ENCODE results near the gene LYST. TPM values are rescaled to one million over a fixed set of nuclear protein-coding genes. Genes with fewer than 3 reads are reported as not detected.

Gene LYST
- total and polyA plus RNA-seq, 2 of the 4 experiments (the other 2 are of a cell fraction) = 2.2 to 7.2 TPM

DNA sequence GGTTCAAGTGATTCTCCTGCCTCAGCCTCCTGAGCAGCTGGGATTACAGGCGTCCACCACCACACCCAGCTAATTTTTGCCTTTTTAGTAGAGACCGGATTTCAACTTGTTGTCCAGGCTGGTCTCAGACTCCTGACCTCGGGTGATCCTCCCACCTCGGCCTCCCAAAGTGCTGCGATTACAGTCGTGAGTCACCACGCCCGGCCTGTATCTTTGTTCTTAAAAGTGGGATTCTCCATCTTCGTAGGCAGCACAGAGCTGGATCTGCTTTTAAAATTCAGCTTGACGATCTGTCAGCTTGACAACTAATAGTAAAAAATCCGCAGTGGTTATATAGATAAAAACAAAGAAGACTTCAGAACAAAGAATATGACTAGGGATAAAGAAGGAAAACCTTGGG lies 214.3 kb downstream of the LYST start:
- CTCF ChIA-PET = no interaction called here
- no peak overlapping the region for H2BK5ac ChIP-seq (ENCODE audit: low read depth, low read length, poor library complexity, severe bottlenecking)
- no TSS peak for BruUV-seq (replicated peaks)

More for the DNA sequence above, 214.3 kb downstream of the LYST start:
- no peak overlapping the region for H3K23ac ChIP-seq (ENCODE audit: low read depth, low read length)
- H3K4me2 ChIP-seq (ENCODE audit: low read depth, low read length) = no peak overlapping the region
- ATAC-seq (ENCODE audit: low read depth) (no peak), DNase-seq (no peak)
- H4K5ac ChIP-seq (ENCODE audit: low read depth, low read length) = no peak overlapping the region
- H3K9ac ChIP-seq (ENCODE audit: low read depth, low read length) = no peak overlapping the region
- H3K14ac ChIP-seq (replicated peaks; ENCODE audit: low read depth, low read length) = no peak overlapping the region
- no peak overlapping the region for H3K18ac ChIP-seq (ENCODE audit: low read depth, low read length)
- H3K27ac ChIP-seq (ENCODE audit: insufficient read depth, low read length) = no peak overlapping the region
- H3K4me3 ChIP-seq (ENCODE audit: insufficient read depth, low read depth, low read length) = no peak overlapping the region
- no peaks in the 10 kb centered on the region for H3K79me1 ChIP-seq (ENCODE audit: low read depth in 1 of 2, low read length in 2 of 2)
- H4K20me1 ChIP-seq (ENCODE audit: insufficient read depth, low read length) = 0 out of 2 replicates have a peak, but pooled peaks cover 3% of the 10 kb centered on the region
- H2AFZ ChIP-seq (replicated peaks; ENCODE audit: low read length, poor library complexity) = no peak overlapping the region
- H2AK5ac ChIP-seq (ENCODE audit: low read depth, low read length) = no peak overlapping the region
- H3K4ac ChIP-seq (ENCODE audit: low read depth, low read length) = no peak overlapping the region
- H3K4me1 ChIP-seq (ENCODE audit: control insufficient read depth, insufficient read depth, low read length) = no peaks in the 10 kb centered on the region
- H3K27me3 ChIP-seq (ENCODE audit: control insufficient read depth, insufficient read depth, low read length) = peaks cover 32% of the 10 kb centered on the region
- H4K91ac ChIP-seq (ENCODE audit: insufficient read depth, low read depth, low read length) = no peak overlapping the region
- H3K9me3 ChIP-seq (ENCODE audit: control insufficient read depth, insufficient read depth, low read length) = no peaks in the 10 kb centered on the region; the same call in none of the 2 replicates
- no peaks in the 10 kb centered on the region for H3K36me3 ChIP-seq (ENCODE audit: control insufficient read depth, insufficient read depth, low read length)
- POLR2A ChIA-PET (ENCODE audit: unreplicated experiment) = no interaction called here
- H2BK15ac ChIP-seq (ENCODE audit: low read depth, low read length) = no peak overlapping the region
- in situ Hi-C loops (cut with MboI; ENCODE audit: low sequenced_read_pairs) (no loop called here), dilution Hi-C loops (cut with HindIII; ENCODE audit: low sequenced_read_pairs, unreplicated experiment) (no loop called here), intact Hi-C loops (cut with micrococcal nuclease) (no loop called here)
- no peak overlapping the region for H2BK120ac ChIP-seq (ENCODE audit: low read depth, low read length)
- no peak overlapping the region for H4K8ac ChIP-seq (ENCODE audit: low read depth in 2 of 2, low read length in 2 of 2)
- no peak overlapping the region for H3K56ac ChIP-seq (ENCODE audit: extremely low read depth, insufficient read depth, low read length)
- WGBS, 2 experiments (ENCODE audit: extremely low coverage in 2 of 2, insufficient read length in 1 of 2) = 91% methylated on average over 4 of the region's 11 CpGs; no CpG with 5 or more reads in 1 of the 2 experiments
- no peak overlapping the region for H2BK20ac ChIP-seq (ENCODE audit: low read depth, low read length)
- TF ChIP-seq FOS (IDR thresholded peaks at IDR 0.05; ENCODE audit: low read depth, low read length) (no peak), CHD1 (IDR thresholded peaks at IDR 0.05; ENCODE audit: low read depth, low read length) (no peak), MAZ (IDR thresholded peaks at IDR 0.05; ENCODE audit: borderline replicate concordance, low read depth, low read length) (no peak), RCOR1 (IDR thresholded peaks at IDR 0.05; ENCODE audit: insufficient replicate concordance, low read length) (no peak), BHLHE40 (IDR thresholded peaks at IDR 0.05; ENCODE audit: low read depth, low read length) (no peak), RAD21 (IDR thresholded peaks at IDR 0.05; ENCODE audit: low read length) (no peak)
- H2AK9ac ChIP-seq (replicated peaks; ENCODE audit: low read depth, low read length, poor library complexity) = no peak overlapping the region
- H3K9me1 ChIP-seq (ENCODE audit: insufficient read depth, low read length) = no peaks in the 10 kb centered on the region

Data from IMR-90 (cell line).